ENCODE measurements around the gene ORAI2.
"Not testable (repeated sequence)": the region's sequence is repeated elsewhere in the genome, so short reads cannot be mapped to it uniquely, and the experiment has no call there.

Gene ORAI2

DNA sequence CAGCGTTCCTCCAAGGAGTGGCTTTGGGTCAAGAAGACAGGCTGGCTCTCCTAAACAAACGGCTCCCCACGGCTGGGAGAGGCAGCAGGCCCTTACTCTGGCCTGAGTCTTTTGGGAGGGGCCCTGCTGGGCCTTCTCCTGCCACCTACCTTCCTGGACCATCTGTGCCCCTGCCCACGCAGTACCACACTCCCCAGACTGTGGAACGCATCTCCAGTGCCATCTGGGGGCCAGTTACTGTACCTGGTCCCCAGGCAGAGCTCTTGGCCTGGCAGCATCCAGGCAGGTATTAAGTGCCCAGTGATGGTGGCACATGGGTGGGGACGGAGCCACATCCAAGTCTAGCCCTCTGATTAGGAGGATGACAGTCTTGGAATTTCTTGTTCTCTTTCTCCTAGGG is 16.9 kb downstream of the ORAI2 start:
- DNase-seq, result peak; percentile 26

- peak; percentile 26 for DNase-seq
Measured at GRCh38 chr7:102451371-102452054, 18.1 kb downstream of the ORAI2 start.

DNA sequence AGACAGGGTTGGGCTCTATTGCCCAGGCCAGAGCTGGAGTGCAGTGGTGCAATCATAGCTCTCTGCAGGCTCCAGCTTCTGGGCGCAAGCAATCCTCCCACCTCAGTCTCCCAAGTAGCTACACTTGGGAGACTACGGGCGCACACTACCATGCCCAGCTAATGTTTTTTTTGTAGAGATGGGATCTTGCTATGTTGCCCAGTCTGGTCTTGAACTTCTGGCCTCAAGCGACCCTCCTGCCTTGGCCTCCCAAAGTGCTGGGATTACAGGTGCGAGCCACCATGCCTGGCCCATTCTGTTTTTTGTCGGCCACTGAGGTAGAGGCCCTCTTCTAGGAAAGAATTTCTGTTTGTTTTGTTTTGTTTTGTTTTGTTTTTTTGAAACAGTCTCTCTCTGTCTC is 19.1 kb downstream of the ORAI2 start:
- no peak for DNase-seq

- no peak for DNase-seq
Measured at GRCh38 chr7:102453319-102453718, 19.9 kb downstream of the ORAI2 start.

GRCh38 chr7:102454468-102454867 is 21.1 kb downstream of the ORAI2 start:
- no peak for DNase-seq

DNA sequence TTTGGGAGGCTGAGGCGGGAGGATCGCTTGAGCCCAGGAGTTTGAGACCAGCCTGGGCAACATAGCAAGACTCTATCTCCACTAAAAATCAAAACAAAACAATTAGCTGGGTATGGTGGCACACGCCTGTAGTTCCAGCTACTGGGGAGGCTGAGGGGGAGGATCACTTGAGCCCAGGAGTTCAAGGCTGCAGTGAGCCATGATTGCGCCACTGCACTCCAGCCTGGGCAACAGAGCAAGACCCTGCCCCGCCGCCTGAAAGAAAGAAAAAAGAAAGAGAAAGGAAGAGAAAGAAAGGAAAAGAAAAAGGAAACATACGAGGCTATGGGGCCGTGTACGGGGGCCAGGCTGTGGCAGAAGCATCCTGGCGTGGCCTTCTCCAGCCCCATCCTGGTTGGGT is 21.6 kb downstream of the ORAI2 start:
- DNase-seq, result not testable (repeated sequence)

DNA sequence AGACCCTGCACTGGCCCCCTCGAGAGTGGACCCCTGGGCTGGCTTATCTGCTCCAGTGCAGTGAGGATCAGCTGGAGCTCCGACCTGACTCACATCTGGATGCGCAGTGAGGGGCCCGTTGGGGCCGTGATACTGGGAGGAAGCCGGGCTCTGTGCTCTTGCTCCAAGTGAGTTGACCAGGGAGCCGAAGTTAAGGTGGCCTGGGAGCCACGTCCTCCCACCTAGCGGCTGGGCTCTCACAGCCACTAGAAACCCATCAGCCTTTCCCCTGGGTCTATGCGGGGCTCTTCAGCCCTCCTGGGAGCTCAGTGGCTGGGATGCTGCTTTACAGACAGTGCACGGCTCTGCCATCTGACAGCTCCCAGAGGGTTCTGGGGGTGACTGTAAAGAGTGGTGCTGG is 22.2 kb downstream of the ORAI2 start:
- DNase-seq, result no peak

DNA sequence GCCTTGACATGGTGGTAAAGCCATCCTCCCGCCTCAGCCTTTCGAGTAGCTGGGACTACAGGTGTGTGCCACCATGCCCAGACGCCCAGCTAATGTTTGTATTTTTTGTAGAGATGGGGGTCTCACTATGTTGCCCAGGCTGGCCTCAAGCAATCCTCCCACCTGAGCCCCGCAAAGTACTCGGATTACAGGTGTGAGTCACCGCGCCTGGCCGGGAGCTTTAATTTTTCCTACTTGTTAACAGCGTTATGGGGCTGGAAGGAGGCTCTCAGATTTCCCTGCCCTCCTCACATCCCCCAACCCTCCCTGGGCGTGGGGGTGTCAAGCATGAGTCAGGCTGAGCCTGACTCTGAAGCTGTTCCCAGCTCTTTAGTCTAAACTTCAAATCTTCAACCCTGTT is 23.0 kb downstream of the ORAI2 start:
- no peak for DNase-seq

- no peak for DNase-seq
Measured at GRCh38 chr7:102457352-102457924, 24.1 kb downstream of the ORAI2 start.

GRCh38 chr7:102459221-102459844 is 26.0 kb downstream of the ORAI2 start:
- no peak for DNase-seq

GRCh38 chr7:102460467-102460866 is 27.1 kb downstream of the ORAI2 start:
- no peak for DNase-seq

- peak; percentile 48 for DNase-seq
Measured at GRCh38 chr7:102463841-102464576, 30.6 kb downstream of the ORAI2 start.

- peak; percentile 95 for DNase-seq
Measured at GRCh38 chr7:102464577-102465280, 31.4 kb downstream of the ORAI2 start, which contains the start of the genes ALKBH4 and LRWD1. Gene ALKBH4 (minus strand): TSS chr7:102464863. CDS start chr7:102464836, 27 bp downstream. Gene LRWD1 (plus strand): TSS chr7:102464984. CDS start chr7:102465081, 97 bp downstream.

DNA sequence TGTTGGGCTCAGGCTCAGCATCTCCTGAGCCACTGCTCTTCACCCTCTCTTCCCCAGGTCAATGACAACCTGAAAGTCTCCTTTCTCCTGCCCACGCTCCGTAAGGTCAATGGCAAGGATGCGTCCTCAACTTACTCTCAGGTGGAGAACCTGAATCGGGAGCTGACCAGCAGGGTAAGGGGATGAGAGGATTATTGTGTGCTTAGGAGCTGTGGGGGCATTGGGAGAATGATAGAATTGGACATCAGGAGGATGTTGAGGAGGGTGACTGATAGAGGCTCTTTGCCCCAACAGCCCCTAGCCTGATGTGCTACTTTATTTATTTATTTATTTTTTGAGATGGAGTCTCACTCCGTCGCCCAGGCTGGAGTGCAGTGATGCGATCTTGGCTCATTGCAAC is 32.7 kb downstream of the ORAI2 start:
- no peak for DNase-seq

DNA sequence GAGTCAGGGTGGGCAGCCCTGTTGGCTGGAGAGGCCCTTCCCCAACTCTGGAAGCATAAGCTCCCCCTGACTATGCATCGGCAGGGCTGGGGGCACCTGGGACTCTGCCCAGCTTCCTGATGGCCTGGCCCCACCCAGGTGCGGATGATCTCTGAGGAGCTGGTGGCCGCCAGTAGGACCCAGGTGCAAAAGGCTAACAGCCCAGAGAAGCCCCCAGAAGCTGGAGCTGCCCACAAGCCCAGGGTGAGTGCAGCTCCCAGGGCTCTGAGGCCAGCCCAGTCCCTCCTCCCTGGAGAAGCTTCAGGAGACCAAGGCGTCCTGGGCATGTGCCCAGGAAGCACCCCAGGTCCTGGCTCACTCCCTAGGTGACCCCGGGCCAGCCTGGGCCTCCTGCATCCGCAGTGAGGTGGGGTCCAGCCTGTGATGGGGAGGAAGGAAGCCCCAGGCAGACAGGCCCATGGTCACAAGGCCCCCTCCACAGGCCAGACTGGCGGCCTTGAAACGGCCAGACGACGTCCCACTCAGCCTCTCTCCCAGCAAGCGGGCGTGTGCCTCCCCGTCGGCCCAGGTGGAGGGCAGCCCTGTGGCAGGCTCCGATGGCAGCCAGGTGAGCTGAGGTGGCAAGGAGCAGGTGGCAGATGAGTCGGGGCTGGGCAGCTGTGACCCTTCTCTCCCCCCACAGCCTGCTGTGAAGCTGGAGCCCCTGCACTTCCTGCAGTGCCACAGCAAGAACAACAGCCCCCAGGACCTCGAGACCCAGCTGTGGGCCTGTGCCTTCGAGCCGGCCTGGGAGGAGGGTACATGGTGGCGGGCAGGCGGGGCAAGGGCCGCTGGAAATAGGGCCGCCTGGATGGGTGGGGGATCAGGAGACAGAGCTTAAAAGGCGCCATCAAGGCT is 34.5 kb downstream of the ORAI2 start:
- no peak for DNase-seq

DNA sequence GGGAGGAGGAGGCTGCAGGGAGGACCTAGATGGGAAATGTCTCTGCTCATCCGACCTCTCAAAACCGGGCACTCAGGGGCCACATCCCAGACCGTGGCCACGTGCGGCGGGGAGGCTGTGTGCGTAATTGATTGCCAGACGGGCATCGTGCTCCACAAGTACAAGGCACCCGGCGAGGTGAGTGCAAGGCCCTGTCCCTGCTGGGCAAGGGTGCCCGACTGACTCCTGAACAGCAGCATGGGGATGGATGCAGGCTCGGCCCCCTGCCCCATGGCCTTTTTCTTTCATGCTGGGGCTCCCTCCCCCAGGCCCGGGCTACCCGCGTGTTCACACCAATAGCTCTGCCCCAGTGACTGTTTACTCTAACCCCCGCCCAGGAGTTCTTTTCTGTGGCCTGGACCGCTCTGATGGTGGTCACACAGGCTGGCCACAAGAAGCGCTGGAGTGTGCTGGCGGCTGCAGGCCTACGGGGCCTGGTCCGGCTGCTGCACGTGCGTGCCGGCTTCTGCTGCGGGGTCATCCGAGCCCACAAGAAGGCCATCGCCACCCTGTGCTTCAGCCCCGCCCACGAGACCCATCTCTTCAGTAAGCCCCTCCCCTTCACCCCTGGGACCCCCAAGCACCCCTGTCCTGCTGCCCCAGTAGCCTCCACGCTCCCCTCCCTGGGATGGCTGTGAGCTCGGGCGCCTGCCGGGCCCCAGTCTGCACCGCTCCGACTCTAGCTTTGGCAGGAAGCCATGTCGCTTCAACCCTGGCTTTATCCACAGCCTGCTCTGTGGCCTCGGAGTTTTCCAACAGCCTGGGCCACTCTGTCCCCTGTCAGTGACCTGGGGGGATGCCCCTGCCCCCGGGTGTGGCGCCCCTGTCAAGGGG is 35.3 kb downstream of the ORAI2 start:
- no peak for DNase-seq

GRCh38 chr7:102469351-102469971 is 36.1 kb downstream of the ORAI2 start:
- no peak for DNase-seq

- no peak for DNase-seq
Measured at GRCh38 chr7:102469972-102470825, 36.8 kb downstream of the ORAI2 start.

GRCh38 chr7:102471791-102472125 is 38.4 kb downstream of the ORAI2 start:
- DNase-seq, result no peak
